NT2/D1 (cell line): ENCODE data around the gene AP4M1.

Source experiments
- SUZ12 ChIP-seq: IDR thresholded peaks from 2 replicates; pipeline ENCODE4 v1.6.1; 2011; ENCODE audit not compliant: insufficient read length, insufficient read depth; ENCODE audit errors: extremely low read depth
- YY1 ChIP-seq: IDR thresholded peaks from 2 replicates; pipeline ENCODE4 v1.6.1; 2011; ENCODE audit not compliant: insufficient read length, insufficient read depth
- ZNF274 ChIP-seq: IDR thresholded peaks from 2 replicates; pipeline ENCODE4 v1.6.1; 2011; ENCODE audit warnings: mild to moderate bottlenecking, low read depth, low read length

- TF ChIP-seq YY1 (no peak), ZNF274 (no peak), SUZ12 (no peak)
Measured at GRCh38 chr7:100157069-100157333, 55.6 kb downstream of the AP4M1 start.
